GM12878 (cell line): Measurements from ENCODE around the gene TADA3. TPM values are rescaled to one million over a fixed set of nuclear protein-coding genes. Genes with fewer than 3 reads are reported as not detected.
A peak's percentile ranks its signal among the peaks of the same experiment; 100 is the strongest.

Experiments used
- ATF7 ChIP-seq: fragments of 450-650 bp; IDR thresholded peaks from 2 replicates; pipeline ENCODE4 v1.6.1; 2016; ENCODE audit warnings: low read depth, mild to moderate bottlenecking
- BACH1 ChIP-seq: fragments of 450-650 bp; IDR thresholded peaks from 2 replicates; pipeline ENCODE4 v1.6.1; 2017; ENCODE audit warnings: mild to moderate bottlenecking, borderline replicate concordance
- BHLHE40 ChIP-seq, 2 experiments: fragments of 450-650 bp in 1 of 2; IDR thresholded peaks; 2 replicates each; pipeline ENCODE4 v1.6.1; 2011 to 2017; ENCODE audit warnings: low read depth in 2 of 2, borderline replicate concordance in 1 of 2, improper control_type of control experiment in 1 of 2, low read length in 1 of 2, mild to moderate bottlenecking in 1 of 2
- CBX5 ChIP-seq: sonication (generic); IDR thresholded peaks from 2 replicates; pipeline ENCODE4 v1.6.1; 2016; ENCODE audit warnings: low read depth, moderate library complexity, mild to moderate bottlenecking, inconsistent platforms
- DPF2 ChIP-seq: fragments of 450-650 bp; IDR thresholded peaks from 2 replicates; pipeline ENCODE4 v1.6.1; 2017; ENCODE audit warnings: mild to moderate bottlenecking
- GATAD2B ChIP-seq: fragments of 450-650 bp; conservative IDR thresholded peaks from 2 replicates; pipeline ENCODE4 v1.6.1; 2017; ENCODE audit warnings: low read depth, mild to moderate bottlenecking, moderate library complexity
- IKZF1 ChIP-seq: fragments of 450-650 bp; conservative IDR thresholded peaks from 2 replicates; pipeline ENCODE4 v1.6.1; 2017; ENCODE audit warnings: antibody characterized with exemption, mild to moderate bottlenecking
- JUND ChIP-seq: IDR thresholded peaks from 2 replicates; pipeline ENCODE4 v1.6.1; 2012; ENCODE audit warnings: low read depth, mild to moderate bottlenecking, low read length, improper control_type of control experiment, moderate library complexity
- NFIC ChIP-seq: IDR thresholded peaks from 2 replicates; pipeline ENCODE4 v1.6.1; 2012; ENCODE audit warnings: low read depth, mild to moderate bottlenecking, inconsistent platforms, low read length, moderate library complexity
- NFXL1 ChIP-seq: fragments of 450-650 bp; IDR thresholded peaks from 2 replicates; pipeline ENCODE4 v1.6.1; 2017; ENCODE audit warnings: antibody characterized with exemption, mild to moderate bottlenecking, borderline replicate concordance
- PAX5 ChIP-seq: IDR thresholded peaks from 2 replicates; pipeline ENCODE4 v1.6.1; 2011; ENCODE audit warnings: low read depth, low read length, borderline replicate concordance
- POLR2A ChIP-seq: IDR thresholded peaks from 2 replicates; pipeline ENCODE4 v1.6.1; 2011; ENCODE audit warnings: low read depth, mild to moderate bottlenecking, low read length
- SREBF1 ChIP-seq: IDR thresholded peaks from 2 replicates; pipeline ENCODE4 v1.6.1; 2012; ENCODE audit warnings: mild to moderate bottlenecking, low read length
- SRF ChIP-seq, 2 experiments: IDR thresholded peaks; 2 replicates each; pipeline ENCODE4 v1.6.1; 2011; ENCODE audit warnings: low read depth in 2 of 2, low read length in 2 of 2, mild to moderate bottlenecking in 1 of 2, moderate library complexity in 1 of 2
- TCF7 ChIP-seq: IDR thresholded peaks from 2 replicates; pipeline ENCODE4 v1.6.1; 2014; ENCODE audit warnings: antibody characterized with exemption, borderline replicate concordance
- WRNIP1 ChIP-seq: IDR thresholded peaks from 2 replicates; pipeline ENCODE4 v1.6.1; 2011; ENCODE audit warnings: low read depth, low read length, improper control_type of control experiment, borderline replicate concordance
- YBX1 ChIP-seq: fragments of 450-650 bp; IDR thresholded peaks from 2 replicates; pipeline ENCODE4 v1.6.1; 2016; ENCODE audit warnings: antibody characterized with exemption
- YY1 ChIP-seq: IDR thresholded peaks from 2 replicates; pipeline ENCODE4 v1.6.1; 2011; ENCODE audit warnings: low read depth, mild to moderate bottlenecking, low read length
- polyA plus RNA-seq, 11 experiments: library from polyadenylated mRNA; depleted of rRNA in 4 of 11; unstranded in 6 of 11; stranded (reverse) in 5 of 11; fragments of >200 nt; fragmentation: Nextera tagmentation in 4 of 11; fragmentation: Illumina TruSeq in 1 of 11; extraction: Ambion mirVana in 4 of 11; extraction: Trizol in 1 of 11; gene quantifications; 1 replicate in 1 of 11; 2 replicates in 10 of 11; pipeline versions ENCODE4 v1.2.1 to v1.2.3, GENCODE V29; 2011 to 2016; ENCODE audit warnings: inconsistent platforms in 2 of 11, missing spikeins in 2 of 11, low read depth in 1 of 11
- total RNA-seq, 4 experiments: library from RNA; depleted of rRNA in 3 of 4; stranded (reverse); fragments of >200 nt in 3 of 4; fragmentation: Illumina TruSeq in 1 of 4; extraction: Trizol in 1 of 4; gene quantifications; 2 replicates each; pipeline versions ENCODE4 v1.2.1 to v1.2.3, GENCODE V29; 2013 to 2021
- TF ChIP-seq, protein P1 (sequence below): IDR thresholded peaks from 2 replicates; pipeline ENCODE4 v1.6.1; 2011; ENCODE audit warnings: borderline replicate concordance, low read depth, mild to moderate bottlenecking, moderate library complexity, low read length; ENCODE audit not compliant: insufficient read depth, poor library complexity, severe bottlenecking
- TF ChIP-seq, protein P2 (sequence below): fragments of 450-650 bp; IDR thresholded peaks from 2 replicates; pipeline ENCODE4 v1.6.1; 2017; ENCODE audit warnings: low read depth, mild to moderate bottlenecking, moderate library complexity
- TF ChIP-seq, protein P3 (sequence below): fragments of 450-650 bp; conservative IDR thresholded peaks from 2 replicates; pipeline ENCODE4 v1.6.1; 2017; ENCODE audit warnings: mild to moderate bottlenecking, moderate library complexity

The TADA3 gene
- total and polyA plus RNA-seq, 10 of the 15 experiments (the other 5 are each of a cell fraction or from before 2014, with no cell fraction given) = 2.6 to 71.2 (median 51.0) TPM

DNA sequence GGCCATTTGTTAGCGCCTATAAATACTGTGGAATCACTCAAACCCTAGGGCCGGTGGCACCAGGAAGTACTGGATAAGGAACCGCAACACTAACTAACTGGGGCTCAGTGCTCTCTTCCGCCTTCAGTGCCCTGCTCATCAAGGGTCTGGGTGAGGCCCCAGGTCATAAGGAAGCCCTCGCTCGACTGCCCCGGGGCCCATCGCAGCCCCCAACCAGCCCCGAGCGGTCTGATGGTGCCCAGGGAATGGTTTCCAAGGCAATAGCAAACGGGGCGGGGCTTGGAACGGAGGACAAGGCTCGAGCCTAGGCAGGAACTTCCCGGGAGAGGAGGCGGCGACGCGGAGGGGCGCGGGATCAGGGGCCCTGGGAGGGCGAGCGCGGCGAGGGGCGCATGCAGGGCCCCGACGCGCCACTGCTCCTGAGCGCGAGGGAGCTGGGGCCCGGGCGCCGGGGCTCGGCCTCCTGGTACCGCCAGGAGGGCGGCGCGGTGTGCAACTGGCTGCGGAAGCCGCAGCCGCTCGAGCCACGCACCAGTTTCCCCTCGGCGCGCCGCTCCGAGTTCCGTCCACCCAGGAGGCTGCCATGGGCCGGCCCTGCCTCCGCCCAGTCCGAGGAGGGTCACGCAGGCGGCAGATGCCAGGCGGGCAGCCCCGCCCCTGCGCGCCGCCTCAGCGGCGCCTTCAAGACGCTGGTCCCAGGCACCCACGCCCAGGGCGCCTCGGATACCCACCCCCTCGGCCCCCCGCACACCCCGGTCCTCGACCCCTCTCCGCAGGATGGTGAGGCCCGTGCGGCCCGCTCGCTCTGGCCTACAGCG, 17.6 kb upstream of the TADA3 start, which contains the start of gene TTLL3 (continued):
- TF ChIP-seq, protein P1, sequence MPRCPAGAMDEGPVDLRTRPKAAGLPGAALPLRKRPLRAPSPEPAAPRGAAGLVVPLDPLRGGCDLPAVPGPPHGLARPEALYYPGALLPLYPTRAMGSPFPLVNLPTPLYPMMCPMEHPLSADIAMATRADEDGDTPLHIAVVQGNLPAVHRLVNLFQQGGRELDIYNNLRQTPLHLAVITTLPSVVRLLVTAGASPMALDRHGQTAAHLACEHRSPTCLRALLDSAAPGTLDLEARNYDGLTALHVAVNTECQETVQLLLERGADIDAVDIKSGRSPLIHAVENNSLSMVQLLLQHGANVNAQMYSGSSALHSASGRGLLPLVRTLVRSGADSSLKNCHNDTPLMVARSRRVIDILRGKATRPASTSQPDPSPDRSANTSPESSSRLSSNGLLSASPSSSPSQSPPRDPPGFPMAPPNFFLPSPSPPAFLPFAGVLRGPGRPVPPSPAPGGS = peak; percentile 84
- TF ChIP-seq BACH1 (peak; percentile 76), NFXL1 (no peak), NFIC (no peak), IKZF1 (peak; percentile 58), BHLHE40 (IDR thresholded peaks at IDR 0.05; ENCODE audit: borderline replicate concordance in 1 of 2, low read depth in 2 of 2, low read length in 1 of 2) (peak in 1 of 2 experiments; percentile 55; a peak in 2 of 4 replicates), YBX1 (no peak), JUND (no peak), DPF2 (peak; percentile 60; the same call in 1 of the 2 replicates), WRNIP1 (no peak), SRF (IDR thresholded peaks at IDR 0.05; ENCODE audit: low read depth in 2 of 2, low read length in 2 of 2) (peak in 1 of 2 experiments; percentile 19; a peak in 1 of 4 replicates), TCF7 (no peak), POLR2A (peak; percentile 93), SREBF1 (no peak), GATAD2B (peak; percentile 61; the same call in 1 of the 2 replicates), YY1 (0 out of 2 replicates have a peak, but pooled peaks have one; percentile 39), CBX5 (no peak), PAX5 (0 out of 2 replicates have a peak, but pooled peaks have one; percentile 11), ATF7 (0 out of 2 replicates have a peak, but pooled peaks have one; percentile 5)
- TF ChIP-seq, protein P2, sequence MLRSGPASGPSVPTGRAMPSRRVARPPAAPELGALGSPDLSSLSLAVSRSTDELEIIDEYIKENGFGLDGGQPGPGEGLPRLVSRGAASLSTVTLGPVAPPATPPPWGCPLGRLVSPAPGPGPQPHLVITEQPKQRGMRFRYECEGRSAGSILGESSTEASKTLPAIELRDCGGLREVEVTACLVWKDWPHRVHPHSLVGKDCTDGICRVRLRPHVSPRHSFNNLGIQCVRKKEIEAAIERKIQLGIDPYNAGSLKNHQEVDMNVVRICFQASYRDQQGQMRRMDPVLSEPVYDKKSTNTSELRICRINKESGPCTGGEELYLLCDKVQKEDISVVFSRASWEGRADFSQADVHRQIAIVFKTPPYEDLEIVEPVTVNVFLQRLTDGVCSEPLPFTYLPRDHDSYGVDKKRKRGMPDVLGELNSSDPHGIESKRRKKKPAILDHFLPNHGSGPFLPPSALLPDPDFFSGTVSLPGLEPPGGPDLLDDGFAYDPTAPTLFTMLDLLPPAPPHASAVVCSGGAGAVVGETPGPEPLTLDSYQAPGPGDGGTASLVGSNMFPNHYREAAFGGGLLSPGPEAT = no peak; the same call in 1 of the 2 replicates
- TF ChIP-seq, protein P3, sequence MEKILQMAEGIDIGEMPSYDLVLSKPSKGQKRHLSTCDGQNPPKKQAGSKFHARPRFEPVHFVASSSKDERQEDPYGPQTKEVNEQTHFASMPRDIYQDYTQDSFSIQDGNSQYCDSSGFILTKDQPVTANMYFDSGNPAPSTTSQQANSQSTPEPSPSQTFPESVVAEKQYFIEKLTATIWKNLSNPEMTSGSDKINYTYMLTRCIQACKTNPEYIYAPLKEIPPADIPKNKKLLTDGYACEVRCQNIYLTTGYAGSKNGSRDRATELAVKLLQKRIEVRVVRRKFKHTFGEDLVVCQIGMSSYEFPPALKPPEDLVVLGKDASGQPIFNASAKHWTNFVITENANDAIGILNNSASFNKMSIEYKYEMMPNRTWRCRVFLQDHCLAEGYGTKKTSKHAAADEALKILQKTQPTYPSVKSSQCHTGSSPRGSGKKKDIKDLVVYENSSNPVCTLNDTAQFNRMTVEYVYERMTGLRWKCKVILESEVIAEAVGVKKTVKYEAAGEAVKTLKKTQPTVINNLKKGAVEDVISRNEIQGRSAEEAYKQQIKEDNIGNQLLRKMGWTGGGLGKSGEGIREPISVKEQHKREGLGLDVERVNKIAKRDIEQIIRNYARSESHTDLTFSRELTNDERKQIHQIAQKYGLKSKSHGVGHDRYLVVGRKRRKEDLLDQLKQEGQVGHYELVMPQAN = peak; percentile 26; the same call in 1 of the 2 replicates
